Stimulated activated CD8-positive, alpha-beta memory T cell treated with anti-CD3 and anti-CD28 coated beads, Interleukin-7, amount 100 ng/mL, for 1 hour (primary cell): ENCODE data around the gene MICAL2.
"Not testable (repeated sequence)": the region's sequence is repeated elsewhere in the genome, so short reads cannot be mapped to it uniquely, and the experiment has no call there.

Source experiments
- DNase-seq, 2 donors: peaks; one replicate each; pipeline ENCODE4 v3.0.0-alpha.2; 2020; ENCODE audit warnings: low read depth in 2 of 2

Gene MICAL2

DNA sequence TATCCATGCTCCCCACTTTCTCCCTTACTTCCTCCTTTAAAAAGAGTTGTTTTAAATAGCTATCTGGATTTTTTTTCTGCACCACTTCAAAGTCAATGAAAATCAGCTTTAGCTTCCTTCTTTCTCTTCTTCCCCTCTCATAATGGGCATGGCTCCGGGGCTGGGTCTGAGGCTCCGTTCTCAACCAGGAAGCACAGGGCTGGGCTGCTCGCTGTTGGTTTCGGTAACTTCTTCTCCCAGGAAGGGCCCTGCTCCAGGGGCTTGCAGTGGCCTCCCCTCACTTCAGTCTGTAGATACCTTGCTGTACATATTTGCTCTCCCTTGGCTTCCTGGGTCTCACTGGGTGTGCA lies 23.8 kb downstream of the MICAL2 start:
- no peak for DNase-seq

DNA sequence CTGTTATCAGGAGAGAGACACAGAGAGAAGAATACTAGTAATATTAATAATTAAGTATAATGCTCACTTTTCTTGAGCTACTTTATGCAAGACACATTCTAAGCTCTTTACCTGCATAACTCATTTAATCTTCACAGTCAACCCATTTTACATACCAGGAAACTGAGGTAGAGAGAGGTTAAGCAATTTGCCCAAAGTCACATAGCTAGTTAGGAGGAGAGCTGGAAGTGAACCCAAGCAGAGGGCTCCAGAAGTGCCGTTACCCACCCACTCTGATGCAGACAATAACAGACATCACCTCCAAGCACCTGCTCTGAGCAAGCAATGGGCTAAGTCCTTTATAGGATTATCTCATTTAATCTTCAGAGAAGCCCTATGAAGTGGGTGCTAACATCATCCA lies 24.8 kb downstream of the MICAL2 start:
- no peak for DNase-seq

DNA sequence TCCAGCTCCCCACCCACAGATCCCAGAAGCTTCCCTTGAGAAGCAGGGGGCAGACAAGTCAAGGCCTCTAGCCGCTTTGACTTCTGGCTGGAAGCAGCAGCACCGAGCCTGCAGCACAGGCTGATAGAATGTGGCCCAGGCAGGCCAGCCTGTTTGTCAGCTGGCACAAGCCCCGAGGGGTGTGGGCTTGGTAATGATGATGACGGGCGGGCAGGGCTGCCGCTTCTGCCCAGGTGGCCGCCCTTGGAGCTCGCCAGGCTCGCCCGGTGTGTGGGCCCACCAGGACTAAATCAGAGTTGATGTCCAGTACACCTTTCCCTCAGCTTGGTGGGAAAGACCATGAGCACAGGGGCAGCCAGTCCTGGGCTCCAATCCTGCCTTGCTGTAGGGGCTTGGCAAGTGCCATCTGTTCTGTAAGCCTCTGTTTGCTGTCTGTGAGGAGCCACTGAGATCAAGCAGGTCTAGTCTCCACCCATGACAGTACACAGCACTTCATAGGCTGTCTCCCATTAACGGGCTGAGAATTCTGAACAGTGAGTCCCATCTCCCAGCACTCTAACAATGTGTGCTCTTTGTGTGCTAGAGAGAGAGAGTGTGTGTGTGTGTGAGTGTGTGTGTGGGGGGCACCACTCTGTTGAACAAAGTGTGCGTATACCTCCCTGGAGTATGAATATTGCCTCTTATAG lies 26.8 kb downstream of the MICAL2 start:
- DNase-seq: no peak

DNA sequence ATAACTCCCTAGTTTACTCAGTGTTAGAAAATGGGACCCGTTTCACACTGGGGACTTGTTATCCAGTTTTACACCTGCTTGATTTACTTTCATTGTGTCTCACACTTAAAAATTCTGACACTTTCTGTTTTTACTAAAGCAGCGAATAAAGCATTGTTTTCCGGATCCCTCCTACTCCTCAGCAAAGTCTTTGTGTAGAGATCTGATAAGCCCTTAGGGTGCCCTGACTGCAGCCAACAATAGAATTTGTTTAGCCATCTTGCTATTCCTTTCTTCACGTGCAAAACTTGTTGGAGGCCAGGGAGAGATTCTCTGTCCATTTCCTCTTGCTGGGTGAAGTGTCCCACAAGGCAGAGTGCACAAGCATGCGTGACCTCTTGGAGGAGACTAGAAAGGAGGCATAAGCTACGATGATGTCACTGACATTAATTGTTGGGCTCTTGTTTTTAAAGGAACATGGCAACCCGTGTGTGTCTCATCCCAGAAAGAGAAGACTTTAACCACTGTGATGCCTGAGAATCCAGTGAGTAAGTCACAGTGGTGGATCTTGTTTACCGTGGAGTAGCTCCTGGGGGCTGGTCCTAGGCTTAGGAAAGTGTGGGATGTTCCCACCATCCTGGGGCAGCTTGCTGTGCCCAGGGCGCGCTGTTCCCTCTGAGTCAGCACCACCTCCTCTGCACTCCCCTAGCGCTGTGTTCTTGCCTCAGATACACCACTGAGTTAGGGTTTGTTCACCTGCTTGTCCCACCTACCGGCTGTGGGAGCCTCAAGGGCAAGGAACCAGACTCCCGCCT lies 27.7 kb downstream of the MICAL2 start:
- no peak for DNase-seq

DNA sequence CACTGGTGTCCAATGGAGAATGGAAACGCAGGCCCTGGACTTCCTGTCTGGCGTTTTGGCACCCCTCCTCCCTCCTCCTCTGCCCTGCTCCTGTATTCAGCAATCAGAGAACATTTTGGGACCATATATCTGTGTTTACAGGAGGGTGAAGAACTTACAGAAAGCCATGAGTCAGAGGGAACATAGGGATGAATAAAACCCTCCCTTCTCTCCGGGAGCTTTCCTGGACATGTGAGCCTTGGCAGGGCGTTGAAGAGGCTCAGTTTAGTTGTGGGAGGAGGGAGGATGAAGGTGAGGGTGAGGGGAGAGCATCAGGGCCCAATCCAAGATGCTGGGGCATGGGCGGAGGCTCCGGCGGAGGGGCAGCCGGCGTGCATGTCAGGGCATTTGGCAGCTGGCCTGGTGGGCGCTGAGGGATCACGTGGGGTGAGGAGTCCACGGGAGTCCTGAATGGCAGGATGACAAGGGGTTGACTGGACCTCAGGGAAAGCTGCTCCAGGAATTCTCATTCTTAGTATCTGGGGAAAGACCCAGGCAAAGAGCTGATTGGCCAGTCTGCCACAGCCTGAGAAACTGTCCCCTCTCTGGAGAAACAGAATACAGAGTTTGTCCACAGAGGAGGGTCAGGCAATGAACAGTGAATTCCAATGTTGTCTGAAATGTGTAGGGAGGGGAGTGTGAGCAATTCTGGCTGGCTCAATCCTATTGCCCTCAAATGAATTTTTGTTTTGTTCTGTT lies 28.9 kb downstream of the MICAL2 start:
- DNase-seq: no peak

DNA sequence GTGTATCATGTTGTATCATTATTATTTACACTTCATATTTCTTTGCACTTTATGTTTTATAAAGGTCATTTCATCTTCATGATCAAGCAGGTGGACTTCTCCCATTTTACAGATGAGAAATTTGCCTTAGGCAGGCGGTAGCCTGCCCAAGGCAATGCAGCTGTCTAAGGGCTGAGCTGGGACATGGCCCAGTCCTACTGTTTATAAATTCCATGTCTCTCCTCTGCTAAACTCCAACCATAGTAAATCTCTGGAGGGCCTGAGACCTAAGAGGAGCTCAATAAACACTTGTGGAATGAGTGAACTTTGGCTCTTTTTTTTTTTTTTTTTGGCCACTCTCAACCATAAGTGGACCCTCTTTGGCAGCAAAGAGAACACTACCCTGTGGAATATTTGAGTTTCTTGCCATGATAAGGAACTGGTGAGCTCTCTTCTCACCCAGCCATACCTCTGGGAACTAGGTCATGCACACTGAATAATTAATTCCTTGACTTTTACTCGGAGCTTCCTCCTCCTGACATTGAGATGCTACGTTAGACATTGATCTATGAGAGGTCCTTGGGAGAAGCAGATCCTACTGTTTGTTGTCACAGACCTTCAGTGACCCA lies 29.9 kb downstream of the MICAL2 start:
- DNase-seq: no peak

DNA sequence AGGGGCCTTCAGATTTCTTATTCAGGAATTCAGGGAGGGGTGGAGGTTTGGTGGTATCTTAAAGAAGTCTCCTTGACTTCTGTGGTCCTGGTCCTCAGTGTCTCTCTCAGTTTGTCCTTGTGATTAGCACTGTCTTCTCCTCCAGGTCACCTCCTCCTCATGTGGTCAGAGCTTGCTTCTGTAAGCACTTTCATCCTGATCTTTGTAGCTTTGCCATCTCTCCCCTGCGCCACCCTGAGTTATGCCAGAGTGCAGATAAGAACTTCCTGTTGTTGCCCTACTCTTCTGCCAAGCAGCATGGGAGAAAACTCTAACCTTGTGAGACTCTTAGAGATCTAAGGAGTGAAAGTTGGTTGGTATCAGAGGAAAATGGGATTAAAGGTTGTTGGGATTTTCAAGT lies 30.9 kb downstream of the MICAL2 start:
- no peak for DNase-seq

DNA sequence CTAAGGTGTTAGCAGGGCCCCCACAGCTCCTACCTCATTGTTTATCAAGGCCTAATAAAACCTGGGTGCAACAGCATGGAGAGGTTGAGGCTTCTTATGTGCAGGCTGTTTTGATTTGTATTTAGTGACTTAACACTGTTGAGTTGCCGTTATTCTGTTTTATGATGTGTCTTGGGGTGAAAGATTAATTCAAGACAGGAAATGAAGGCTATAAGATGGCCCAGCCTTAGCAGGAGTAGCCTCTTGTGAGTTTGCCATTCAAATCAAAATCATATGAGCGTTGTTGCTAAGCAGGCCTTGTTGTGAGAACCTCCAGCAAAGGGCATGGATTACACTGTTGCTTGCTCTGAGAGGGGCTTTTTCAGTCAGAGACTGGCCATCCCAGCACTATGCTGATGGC lies 31.8 kb downstream of the MICAL2 start:
- DNase-seq: no peak

DNA sequence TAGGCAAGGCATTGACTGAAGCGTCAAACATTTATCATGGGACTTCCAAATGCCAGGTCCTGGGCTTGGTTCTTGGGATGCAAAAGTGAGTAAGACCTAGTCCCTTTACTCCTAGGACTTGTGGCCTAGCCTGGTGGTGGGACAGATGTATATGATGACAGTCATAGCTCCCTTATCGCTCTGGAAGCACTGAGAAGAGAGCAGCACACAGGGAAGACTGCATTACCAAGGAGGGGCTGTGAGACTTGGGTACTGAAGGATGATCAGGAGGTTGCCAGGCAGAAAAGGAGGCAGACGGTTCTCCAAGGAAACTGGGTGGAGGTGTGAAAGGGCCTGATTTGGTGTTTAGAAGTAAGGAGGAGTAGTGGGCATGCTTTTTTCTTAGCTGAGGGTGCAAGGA lies 32.5 kb downstream of the MICAL2 start:
- no peak for DNase-seq

DNA sequence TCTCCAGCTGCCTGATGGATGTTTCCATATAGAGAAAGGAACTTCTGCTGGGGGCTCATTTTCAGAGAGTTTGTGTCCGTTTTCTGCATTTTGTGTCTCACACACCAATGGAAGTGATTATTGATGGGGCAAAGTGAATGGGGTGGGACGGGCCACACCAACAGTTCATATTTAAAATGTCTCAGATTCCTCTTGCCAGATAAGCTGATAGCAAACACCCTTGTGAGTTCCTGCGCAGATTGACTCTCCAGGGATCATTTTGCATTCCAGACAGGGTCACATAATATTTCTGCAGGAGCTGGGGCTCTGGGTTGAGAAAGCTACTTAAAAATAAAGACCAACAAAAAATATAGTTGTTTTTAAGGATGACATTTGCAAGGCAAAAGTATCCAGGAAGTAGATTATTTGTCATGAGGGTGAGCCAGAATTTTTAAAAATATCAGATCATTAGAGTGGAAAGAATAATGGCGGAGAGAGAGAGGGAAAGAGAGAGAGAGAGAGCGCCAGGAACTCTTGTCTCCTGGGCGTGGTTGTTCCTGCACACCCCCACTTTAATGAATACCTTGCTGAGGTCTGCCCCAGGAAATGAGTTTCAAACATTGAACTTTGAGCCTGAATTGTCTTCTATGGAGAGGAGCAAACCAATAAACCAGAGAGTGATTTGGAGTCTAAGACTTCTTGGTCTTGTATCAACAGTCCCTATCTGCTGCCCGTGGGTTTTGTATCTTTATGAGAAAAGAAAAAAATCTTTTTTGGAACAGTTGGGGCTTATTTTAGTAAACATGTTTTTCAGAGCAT lies 33.3 kb downstream of the MICAL2 start:
- no peak for DNase-seq

DNA sequence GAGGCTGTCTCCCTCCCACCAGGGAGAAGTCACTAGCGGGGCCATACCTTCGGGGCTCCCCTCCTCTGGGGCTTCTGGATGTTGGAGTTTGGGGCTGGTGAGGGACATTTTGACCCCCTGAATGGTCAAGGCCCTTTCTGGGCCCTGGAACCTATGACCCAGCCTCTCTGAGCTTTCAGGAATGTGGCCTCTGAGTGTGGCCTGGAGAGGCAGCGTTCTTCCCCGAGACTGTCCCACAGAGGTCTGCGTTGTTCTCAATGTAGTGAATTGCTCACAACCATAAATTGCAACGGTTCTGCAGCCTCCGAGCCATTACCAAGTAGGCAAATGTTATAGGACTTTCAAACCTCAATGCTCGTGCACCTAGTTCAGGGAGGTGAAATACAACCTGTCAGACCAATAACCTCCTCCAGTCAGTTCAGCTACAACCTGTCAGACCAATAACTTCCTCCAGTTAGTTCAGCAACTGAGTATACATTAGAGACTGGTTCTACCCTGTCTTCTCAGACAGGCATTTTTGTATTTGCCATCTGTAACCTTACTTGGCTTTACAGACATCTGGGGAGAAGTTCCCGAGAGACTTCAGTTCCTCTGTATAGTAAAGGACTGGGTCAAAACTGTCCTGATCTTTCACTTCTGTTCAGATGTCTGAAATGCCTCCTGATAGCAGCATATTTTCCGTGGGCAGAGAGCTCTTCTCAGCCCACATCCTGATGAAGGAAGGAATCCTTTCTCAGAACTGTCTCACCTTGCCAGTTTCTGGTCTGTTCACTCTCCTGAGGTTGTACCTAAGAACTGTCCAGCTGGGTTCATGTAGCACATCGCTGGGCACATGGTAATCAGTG lies 34.2 kb downstream of the MICAL2 start:
- no peak for DNase-seq

DNA sequence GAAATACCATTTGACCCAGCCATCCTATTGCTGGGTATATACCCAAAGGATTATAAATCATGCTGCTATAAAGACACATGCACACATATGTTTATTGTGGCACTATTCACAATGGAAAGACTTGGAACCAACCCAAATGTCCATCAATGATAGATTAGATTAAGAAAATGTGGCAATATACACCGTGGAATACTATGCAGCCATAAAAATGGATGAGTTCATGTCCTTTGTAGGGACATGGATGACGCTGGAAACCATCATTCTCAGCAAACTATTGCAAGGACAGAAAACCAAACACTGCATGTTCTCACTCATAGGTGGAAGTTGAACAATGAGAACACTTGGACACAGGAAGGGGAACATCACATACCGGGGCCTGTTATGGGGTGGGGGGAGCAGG lies 36.3 kb downstream of the MICAL2 start:
- not testable (repeated sequence) for DNase-seq

DNA sequence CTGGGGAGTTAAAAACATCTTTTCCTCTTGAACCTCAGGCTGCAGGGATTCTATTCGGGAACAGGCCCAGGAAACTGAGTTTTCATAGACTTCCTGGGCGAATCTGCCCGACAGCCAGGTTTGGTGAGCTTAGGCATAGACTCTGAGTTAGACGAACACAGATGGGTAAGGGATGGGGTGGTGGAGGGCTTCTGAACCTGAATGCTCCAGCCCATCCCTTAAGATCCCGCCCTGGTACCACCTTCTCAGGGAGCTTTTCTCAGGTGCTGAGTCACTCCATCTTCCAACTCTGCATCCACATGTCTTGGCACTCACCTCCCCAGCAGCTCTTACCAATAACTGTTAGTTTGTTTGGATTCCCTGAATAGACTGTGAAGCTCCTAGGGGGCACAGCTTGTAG lies 37.4 kb downstream of the MICAL2 start:
- no peak for DNase-seq

DNA sequence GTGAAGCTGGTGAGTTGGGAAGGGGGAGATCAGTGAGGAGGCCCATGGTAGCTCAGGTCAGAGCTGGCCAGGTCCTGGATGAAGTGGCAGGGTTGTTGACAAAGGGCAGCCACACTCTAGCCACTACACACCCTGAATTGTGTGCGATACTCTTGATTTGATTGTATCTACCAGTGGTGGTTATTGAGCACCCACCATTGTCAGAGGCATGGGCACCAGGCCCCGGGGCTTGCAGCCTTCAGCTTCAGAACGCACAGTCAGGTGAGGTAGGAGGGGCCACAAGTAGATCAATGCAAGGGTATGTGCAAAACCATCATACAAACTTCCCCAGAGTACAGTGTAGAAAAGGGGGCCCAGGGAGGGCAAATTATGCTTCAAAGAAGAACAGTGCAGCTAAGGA lies 38.1 kb downstream of the MICAL2 start:
- DNase-seq: no peak

DNA sequence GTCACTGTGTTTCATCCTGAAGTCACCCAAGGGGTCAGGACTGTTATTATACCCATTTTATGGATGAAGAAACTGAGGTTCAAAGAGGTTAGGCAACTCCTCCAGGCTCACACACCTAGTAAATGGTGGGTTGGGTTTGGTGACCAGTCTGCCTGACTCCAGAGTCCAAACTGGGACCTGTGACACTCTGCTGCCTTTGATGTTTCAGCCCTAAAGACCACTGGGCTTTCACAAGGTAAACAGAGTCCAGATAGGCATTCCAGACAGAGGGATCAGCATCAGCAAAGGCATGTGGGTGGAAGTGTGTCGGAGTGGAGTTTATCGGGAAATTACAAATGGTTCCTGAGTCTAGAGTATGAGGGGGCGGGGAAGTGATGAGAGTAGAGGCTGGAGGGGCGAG lies 38.5 kb downstream of the MICAL2 start:
- DNase-seq: no peak

DNA sequence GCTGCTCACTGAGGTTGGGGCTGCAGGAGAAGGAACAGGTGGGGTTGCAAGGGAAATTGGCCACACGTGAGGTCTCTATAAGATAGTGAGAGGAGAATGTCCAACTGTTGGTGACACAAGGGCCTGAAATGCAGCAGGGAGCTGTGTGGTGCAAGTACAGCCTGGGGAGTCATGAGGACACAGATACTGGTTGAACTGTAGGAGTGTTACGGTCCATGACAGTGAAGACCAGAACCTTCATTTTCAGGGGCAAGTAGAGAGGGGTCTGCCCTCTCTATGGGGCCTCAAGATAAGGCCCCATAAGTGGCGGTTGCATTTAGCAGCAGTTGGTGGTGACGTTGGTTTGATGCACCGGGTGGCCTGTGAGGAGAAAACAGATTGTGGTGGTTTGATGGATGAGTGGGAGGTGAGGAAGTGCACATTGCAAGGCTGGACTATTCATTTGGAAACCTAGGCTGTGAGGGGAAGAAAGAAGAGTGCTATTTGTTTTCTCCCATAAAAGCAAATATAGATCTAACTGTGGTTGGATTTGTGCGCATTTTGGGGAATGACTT lies 39.4 kb downstream of the MICAL2 start:
- no peak for DNase-seq

DNA sequence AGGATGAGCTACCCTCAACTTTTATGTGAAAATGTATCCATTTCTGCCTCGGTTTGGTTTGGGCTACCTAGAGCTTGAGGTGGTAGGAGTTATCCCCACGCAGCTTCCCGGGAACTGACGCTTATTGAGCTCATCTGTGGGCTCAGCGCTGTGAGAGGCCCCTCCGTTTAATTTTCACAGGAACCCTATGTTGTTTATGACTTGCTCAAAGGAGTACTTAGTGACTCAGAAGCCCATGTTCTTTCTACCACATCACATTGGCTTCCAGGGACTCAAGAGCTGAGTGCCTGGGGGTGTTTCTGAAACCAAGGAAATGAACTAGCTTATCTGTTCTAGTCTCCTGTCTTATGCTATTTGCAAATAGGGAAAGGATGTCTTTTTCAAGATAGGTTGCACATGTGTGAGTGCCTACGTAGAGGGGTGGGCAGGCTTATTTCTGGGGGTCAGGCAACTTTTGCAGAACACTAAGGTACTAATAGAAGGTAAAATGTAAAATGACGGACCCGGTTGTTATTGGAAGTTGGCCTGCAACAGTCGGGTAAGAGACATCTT lies 40.5 kb downstream of the MICAL2 start:
- no peak for DNase-seq

DNA sequence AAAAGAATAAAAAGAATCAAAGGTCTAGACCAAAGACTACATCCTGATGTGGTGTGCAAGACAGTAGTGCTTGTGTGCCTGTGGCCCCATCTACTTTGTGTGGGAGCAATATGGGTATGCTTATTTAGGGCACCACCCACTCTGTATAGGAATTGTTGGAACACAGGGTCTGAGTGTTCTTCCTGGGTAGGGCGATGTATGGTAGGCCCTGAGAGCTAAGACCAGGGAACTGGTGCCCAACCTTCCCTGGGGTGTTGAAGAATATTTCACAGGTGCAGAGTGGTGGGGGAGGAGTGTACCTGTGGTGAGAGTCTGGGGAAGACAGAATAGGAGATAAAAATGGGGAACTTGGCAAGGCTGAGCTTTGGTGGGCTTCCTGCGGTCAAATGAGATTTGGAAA lies 41.9 kb downstream of the MICAL2 start:
- DNase-seq: no peak

DNA sequence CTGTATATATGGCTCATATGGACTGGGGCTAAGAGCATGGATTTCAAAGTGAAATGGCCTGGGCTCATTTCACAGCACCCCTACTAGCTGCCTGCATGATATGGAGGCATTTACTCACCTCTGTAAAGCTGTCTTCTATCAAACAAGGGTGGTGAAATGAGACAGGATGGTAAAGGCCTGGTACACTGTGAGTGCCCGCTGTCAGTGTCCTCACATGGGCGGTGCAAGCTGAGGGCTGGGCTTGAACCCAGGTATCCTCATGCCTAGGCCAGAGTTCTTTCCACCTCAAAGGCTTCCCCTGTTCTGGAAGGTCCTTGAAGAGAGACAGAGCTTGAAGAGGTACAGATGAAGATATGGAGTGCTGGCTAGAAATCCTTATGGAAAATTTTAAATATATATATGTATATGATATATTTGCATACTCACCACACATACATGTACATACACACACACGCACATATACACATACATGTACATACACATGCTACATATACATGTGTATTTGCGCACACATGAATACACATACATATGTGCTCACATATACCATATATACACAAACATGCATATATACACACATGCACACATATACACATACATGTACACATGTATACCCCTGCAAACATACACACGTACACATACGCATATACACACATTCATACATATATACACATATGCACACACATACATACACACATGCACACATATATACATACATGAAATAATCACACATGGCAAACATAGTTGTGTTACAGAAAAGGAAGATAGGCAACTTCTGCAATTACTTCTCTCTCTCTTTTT lies 44.7 kb downstream of the MICAL2 start:
- DNase-seq: no peak
